ENCODE data around the gene RFX2.
A peak's percentile ranks its signal among the peaks of the same experiment; 100 is the strongest.
"Not testable (repeated sequence)": the region's sequence is repeated elsewhere in the genome, so short reads cannot be mapped to it uniquely, and the experiment has no call there.

The RFX2 gene

DNA sequence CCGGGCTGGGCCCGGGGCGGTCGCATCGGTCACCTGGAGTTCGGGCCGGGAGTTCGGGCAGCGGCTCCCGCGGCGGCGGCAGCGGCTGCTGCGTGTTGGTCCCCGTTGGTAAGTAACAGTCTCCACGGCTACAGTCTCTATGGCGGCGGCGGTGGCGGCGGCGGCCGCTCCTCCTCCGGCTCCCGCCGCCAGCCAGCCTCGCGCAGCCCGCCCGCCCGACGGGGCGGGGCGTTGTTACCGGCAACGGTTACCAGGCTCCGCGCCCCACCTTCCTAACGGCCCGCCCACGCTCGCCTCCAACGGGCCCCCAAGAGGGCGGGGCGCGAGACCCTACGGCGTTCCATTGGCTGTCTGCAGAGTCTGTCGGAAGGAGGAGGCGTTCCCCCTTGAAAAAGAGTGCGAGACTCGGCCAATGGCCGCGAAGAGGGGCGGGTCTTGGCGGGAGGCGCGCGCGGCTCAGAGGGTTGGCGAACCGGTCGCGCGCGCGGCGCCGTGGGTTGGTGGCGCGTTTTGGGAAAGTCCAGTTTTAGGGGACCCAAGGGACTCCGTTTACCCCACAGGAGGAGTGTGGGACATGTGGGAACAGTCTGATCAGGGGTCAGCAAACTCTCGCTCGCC, at the start of gene RFX2:
Gene RFX2, minus strand, starts transcription at position 141 of the 618 bp plus-strand sequence. CDS start 63,004 bp downstream, outside the sequence.
- peak; percentile 99 for DNase-seq

DNA sequence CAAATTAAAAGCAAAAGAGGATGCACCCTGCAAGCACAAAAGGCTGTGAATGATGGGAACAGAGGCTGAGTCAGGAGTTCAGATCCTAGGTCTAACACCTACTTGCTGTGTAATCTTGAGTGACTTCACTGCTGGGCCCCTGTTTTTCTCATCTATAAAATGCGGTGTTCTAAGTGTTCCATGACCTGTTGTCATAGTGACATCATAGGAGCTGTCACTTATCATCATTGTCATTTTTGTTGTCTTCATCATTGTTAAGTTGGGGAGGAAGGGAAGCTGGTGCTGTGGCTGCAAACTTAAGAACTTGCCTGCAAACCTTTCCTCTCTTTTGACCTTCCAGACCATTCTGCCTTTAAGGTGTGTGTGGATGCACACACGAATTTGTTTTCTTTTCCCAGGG, 45.7 kb upstream of the RFX2 start:
- no peak for DNase-seq

DNA sequence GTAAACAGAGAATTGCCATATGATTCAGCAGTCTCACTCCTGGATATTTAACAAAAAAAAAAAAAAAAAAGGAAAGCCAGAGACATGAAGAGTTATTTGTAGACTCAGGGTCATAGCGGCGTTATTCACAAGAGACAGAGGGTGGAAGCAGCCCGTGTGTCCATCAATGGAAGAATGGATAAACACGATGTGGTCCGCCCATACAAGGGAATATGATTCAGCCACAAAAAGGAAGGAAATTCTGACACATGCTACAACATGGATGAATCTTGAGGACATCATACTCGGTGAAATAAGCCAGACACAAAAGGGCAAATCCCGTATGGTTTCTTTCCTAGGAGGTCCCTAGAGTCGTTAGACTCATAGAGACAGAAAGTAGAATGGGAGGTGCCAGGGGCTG, 40.0 kb upstream of the RFX2 start:
- no peak for DNase-seq

DNA sequence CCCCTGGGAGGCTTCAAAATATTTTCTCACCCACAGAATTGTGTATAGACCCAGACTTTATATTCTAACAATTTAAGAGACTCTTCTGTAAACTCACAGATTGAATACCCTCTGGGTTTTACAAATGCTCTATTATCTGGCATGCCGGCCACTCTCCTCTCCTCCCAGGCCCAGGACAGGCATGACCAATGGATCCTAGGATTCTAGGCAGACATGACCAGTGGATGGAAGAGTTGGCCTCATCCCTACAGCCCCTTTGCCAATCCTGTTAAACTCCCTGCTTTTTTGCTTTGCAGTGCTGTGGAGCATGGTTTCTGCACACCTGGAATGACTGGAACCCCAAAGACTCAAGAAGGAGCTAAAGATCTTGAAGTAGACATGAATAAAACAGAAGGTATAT, 30.9 kb upstream of the RFX2 start:
- DNase-seq, result no peak

DNA sequence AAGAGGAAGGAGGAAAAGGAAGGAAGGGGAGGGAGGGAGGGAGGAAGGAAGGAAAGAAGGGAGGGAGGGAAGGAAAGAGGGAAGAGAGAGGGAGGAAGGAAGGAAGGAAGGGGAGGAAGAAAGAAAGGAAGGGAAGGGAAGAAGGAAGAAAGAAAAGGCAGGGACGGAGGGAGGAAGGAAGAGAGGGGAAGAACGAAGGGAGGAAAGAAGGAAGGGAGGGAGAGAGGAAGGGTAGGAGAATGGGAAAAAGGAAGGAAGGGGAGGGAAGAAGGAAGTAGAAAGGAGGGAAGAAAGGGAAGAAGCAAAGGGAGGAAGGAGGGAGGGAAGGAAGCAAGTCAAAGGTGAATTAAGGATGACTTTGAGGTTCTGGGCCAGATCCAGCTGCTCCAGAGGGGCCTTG, 28.2 kb upstream of the RFX2 start:
- no peak for DNase-seq

DNA sequence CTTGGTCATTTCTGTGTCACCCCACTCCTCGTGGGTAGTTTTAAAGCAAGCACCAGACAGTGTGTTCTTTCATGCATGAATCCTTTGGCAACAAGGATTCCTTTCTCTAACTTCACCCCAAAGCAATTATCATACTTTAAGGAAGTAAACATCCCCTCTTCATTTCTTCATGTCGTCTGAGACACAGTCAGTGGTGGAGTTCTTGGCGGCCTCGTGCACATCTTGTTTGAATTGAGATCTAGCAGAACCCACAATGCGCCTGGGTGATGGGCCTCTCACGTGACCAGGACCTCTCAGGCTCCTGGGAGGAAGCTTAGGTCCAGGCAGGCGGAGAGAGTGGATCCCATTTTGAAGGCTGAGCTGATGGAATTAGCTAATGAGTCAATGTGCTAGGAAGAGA, 27.8 kb upstream of the RFX2 start:
- DNase-seq, result no peak

DNA sequence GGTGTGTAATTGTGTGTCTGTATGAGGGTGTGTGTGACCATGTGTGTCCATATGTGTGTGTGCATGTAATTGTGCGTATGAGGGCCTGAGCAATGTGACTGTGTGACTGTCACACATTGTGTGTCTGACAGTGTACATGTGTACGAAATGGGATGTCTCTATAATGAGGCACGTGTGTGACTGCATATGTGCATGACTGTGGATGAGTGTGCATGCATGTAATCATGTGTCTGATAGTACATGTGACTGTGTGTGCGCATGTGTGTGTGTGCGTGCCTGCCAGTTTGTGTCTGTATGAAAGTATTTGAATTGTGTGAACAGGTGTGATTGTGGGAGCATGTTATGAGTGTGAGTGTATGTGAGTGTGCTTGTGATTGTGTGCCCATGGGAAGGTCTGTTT, 22.9 kb upstream of the RFX2 start:
- DNase-seq, result no peak

DNA sequence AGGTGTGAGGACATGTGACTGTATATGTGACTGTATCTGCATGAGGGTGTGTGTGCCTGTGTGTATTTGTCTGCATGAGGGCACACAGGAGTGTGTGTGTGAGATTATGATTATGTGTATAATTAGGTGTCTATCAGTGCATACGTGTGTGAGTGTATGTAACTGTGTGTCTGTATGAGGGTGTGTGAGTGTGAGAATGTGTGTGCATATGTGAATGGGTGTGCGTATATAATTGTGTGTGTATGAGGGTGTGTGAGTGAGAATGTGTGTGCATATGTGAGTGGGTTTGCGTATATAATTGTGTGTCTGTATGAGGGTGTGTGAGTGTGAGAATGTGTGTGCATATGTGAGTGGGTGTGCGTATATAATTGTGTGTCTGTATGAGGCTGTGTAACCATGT, 22.2 kb upstream of the RFX2 start:
- no peak for DNase-seq

DNA sequence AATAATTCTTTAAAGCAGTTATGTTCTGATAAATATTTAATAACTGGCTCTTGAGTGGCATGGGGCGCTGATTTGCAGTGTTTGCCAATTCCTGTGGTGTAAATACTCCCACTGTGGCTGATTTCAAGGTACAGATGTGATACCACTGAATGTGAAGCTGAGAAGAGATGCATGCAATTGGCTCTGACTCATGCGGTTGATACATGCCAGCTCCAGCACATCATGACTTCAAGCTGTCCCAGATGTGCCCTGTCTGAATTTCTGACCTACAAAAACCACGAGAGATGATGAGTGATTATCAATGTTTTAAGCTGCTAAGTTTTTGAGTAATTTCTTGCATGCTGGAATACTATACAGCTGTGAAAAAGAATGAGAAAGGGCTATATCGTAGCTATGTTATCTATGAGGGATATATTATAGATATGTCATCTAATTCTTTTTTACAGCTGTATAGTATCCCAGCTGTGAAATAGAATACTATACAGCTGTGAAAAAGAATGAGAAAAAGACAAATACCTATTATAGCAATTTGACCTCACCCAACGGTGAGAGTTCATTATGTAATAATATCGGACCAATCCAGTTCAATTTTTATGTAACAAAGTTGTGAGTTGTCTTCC, 17.5 kb upstream of the RFX2 start:
- DNase-seq, result no peak

DNA sequence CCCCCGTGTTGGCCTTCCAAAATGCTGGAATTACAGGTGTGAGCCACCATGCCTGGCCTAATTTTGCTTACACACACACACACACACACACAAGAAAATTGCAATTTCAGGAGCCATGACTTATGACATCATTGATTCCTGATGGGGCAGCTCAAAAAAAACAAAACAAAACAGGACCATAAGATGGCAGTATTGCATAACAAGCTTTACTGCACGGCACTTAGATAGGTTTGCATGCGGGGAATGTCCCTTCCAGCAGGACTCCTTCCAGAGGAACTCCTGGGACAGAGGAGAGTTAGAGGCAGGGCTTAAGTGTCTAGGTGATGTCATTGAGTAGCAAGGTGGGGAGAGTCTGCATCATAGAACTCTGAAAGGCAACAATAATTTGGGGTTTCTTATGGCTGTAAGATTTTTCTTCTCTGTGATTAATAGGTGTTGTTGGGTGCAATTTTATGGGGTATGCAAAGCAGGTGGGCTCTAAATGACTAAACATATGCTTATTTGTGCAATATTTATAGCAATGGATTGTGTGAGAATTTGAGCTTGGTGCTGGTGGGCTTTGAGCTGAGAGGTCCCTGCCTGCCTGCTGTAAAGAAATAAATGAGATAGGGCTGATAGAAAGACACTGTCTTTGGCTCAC, 16.2 kb upstream of the RFX2 start:
- DNase-seq, result no peak

DNA sequence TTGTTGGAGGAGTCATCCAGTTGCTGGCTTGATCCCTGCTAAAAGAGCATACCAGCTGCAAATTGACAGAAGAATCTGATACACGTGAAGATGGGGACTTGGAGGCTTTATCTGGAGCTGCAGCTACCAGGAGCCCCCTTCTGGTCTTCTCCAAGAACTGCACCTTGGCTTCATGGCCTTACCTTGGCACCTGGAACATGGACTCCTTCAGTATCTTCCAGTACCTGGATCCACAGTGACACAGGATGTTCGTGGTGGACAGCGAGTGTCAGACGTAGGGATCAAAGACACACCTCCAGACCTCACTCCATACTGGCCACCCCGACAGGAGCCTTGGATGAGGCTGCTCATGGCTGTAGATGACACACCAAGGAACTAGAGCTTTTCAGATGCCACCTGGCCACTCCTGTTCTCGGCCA, 15.3 kb upstream of the RFX2 start:
- DNase-seq, result peak; percentile 55

DNA sequence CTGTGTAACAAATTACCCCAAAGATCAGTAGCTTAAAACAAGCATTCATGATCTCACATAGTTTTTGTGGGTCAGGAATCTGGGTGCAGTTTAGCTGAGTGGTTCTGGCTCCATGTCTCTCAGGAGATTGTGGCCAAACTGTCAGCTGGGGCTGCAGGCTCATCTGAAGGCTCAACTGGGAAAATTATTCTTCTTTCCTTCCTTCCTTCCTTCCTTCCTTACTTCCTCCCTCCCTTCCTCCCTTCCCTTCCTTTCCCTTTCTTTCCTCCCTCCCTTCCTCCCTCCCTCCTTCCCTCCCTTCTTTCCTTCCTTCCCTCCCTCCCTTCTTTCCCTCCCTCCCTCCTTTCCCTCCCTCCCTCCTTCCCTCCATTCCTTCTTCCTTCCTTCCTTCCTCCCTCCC, 8.7 kb upstream of the RFX2 start:
- no peak for DNase-seq

DNA sequence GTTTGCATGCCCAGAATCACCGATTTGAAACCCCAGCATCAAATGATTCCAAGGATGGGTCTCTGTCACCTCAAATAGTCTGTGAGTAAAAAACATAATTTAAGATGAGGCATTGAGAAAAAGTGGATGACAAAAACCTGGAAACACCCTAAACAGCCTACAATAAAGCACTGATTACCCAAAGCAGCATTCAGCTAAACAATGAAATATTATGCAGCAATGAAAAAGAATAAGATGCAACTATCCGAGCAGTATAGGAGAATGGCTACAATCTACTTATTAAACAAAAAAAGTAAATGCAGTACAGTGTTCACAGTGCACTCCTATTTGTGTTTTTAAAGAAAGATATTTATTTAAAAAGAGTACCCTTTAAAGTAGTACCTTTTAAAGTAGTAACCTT, 7.7 kb upstream of the RFX2 start:
- DNase-seq, result no peak

DNA sequence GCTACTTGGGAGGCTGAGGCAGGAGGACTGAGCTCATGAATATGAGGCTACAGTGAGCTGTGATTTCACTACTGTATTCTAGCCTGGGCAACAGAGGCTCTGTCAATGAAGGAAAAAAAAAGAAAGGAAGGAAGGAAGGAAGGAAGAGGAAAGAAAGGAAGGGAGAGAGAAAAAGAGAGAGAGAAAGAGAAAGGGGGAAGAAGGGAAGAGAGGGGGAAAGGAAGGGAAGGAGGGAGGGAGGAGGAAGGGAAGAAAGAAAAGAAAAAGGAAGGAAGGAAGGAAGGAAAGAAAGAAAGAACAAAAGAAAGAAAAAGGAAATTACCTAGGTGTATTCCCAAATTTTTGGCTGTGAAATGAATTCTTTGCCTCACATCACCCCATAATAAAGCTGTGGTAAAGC, 7.2 kb upstream of the RFX2 start:
- DNase-seq, result no peak

DNA sequence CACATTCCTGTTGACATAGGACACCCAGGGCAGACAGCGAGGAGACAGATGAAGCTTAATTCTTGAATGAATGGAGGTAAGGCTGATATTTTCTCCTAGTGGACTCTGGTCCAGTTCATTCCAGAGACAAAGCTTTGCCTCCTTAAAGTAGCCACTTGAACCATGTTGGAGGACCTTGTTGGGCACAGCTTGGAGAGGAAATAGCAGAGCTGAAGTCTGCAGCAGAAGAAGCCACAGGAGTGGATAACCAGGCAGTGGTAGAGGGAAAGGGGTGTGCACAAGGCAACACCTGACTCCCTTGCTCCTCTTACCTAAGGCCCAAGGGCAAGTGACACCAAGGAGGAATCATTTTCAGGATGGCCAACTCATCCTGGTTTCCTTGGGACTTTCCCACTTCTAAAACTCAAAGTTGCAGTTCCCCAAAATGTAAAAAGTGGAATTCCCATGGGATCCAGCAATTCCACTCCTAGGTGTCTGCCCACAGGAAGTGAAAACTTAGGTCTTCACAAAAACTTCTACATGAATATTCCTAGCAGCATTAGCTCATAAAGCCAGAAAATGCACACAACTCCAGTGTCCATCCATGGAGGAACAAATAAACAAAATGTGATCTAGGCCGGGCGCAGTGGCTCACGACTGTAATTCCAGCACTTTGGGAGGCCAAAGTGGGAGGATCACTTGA, 6.6 kb upstream of the RFX2 start:
- DNase-seq, result no peak

DNA sequence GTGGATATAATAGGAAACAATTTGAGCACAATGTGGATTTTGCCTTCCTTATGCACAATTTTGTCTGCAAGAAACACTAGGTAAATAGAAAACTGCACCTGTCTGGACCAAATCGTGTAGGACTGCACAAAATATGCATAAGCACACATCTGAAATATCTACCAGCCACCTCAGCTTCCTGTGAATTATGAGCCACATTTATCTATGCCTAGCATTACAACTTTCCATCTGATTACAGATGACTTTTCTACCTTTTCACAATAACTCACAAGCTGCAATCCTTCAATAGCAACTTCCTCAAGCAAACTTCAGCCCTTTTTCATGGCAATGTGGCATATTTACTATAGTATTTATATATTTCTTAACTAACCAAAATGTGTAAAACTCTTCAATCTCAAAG, 5.7 kb upstream of the RFX2 start:
- DNase-seq, result no peak

DNA sequence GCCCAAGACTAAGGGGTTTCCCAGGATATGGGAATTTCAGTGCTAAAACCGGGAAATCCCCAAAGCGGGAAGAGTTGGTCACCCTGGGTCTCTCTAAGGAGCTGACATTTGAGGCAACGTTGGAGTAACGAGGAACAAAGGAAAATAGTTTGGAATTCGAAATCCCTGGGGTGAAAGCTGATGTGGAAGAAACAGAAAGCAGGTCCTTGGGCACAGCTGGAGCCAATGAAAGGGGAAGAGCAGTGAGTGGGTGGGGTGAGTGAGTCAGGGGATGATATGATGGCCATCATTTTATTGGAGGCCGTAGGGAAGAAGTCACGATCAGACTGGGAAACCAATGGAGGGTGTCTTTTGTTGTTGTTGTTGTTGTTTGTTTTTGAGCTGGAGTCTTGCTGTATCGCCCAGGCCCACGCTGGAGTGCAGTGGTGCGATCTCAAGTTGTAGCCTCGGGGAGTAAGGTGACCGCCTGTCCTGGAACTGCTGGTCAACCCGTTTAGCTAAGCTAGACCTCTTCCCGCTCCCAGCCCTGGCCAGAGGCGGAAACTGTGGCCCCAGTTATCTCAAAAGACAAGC, 3.4 kb upstream of the RFX2 start:
- DNase-seq, result no peak

DNA sequence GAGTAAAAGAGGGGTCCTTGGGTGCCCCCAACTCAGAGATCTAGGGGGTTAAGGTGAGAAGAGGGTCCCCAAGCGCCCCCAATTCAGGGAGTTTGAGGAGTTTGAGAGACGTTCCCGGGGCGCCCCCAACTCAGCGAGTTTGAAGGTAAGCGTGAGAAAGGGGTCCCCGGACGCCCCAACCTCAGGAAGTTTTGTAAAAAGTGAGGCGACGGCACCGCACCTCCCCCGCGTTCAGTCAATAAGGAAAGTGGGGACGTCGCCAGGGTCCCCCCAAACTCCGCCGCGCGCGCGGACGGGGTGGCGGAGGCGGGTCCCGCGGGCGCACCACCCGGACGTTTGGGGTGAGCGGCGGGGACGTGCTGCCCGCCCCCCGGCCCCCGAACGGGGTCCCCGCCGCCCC, 353 bp downstream of the RFX2 start:
- peak; percentile 4 for DNase-seq

DNA sequence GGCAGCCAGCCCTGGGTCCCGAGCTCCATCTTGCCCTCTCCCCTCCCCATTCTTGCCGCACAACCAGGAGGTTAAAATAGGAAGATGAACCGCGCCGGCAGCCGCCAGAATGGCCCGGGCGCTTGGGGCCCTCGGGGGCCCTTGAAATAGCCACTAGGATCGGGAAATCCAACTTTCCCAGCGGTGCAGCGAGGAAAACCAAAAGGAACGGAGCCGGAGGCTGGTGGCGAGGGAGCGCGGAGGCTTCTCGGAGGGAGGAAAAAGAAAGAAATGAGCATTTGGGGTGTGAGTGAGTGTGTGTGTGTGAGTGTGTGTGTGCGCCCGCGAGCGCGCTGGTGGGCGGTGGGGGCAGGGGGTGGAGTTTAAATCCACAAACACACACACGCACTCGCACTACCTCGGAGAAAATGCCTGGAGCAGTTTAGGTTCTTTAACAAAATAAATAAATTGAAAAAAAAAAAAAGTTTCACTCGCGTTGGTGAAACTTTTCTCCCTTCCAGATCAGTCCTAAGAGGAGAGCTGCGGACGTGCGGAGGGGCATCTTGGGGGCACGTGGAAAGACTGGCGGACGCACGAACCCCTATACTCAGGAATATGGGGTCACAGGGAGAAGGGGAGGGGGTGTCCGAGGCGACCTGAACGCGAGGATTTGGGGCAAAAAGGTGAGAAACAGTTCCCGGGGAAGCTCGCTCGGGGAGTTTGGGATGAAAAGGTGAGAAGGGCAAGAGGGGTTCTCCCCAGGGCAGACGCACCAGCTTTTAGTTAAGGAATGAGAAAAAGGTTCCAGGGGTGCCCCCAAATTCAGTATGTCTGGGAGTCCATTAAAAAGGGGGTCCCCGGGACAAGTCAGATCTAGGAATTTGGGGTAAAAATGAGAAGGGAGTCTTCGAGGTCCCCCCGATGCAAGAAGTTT, 1.3 kb downstream of the RFX2 start:
- peak; percentile 57 for DNase-seq

DNA sequence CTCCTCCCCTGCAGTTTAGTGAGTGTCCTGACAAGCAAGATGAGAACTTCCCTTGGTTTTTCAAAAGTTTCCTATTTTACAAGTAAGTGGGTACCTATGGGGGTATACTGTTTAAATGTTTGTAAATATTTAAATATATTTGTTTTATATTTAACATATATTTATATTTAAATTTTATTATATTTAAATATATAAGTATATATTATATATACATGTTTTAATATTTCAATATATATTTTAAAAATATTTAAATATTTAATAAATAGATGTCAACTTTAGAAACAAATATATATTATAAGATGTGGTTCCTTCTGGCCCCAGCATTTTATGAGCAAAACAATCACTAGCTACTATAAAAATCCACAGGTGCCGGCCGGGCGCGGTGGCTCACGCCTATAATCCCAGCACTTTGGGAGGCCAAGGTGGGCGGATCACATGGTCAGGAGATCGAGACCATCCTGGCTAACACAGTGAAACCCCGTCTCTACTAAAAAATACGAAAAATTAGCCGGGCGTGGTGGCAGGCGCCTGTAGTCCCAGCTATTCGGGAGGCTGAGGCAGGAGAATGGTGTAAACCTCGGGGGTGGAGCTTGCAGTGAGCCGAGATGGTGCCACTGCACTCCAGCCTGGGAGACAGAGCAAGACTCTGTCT, 3.5 kb downstream of the RFX2 start:
- not testable (repeated sequence) for DNase-seq

DNA sequence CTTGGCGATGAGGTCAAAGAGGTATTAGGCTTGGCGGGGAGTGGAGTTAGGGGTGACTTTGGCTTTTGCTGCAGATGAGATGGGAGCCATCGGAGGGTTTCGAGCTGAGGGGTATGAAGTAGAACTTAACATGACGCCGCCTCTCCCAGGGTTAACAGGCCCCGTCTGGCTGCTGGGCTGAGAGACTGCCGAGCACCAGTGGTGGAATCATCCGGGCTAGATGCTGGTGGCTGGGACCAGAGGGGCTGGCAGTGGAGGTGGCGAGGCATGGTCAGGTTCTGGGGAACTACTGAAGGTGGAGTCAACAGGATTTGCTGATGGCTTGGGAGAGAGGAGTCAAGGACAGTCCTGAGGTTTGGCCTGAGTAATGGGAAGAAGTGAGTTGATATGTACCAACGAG, 4.9 kb downstream of the RFX2 start:
- DNase-seq, result no peak

DNA sequence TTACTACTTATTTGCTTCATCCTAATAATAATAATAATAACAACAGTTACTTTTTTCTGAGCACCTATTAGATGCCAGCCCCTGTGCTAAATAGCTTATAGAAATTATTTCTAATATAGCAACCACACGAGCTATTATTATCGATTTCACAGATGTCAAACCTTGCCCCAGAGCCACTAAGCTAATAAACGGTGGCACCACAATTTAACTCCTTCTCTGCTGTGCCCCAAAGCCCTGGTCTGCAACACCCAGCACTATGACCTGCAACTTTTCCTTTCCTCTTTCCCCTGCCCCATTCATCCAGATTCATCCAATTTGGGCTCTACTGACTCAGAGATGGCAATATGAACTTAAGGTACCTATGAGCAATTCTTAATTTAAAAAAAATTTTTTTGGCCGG, 6.4 kb downstream of the RFX2 start:
- no peak for DNase-seq

Data from activated gamma-delta T cell treated with Interleukin-2 at 50 U/mL for 16 hours (primary cell).